SHP77 (cell line): ENCODE measurements around the gene AR.
"Not testable (repeated sequence)": the region's sequence is repeated elsewhere in the genome, so short reads cannot be mapped to it uniquely, and the experiment has no call there.

Source experiments
- DNase-seq, 2 experiments: peaks; one replicate each; lab custom pipeline; 2025; lab: John Stamatoyannopoulos, UW

AR gene

GRCh38 chrX:67568769-67569168, 24.9 kb downstream of the AR start:
- no peak for DNase-seq

DNA sequence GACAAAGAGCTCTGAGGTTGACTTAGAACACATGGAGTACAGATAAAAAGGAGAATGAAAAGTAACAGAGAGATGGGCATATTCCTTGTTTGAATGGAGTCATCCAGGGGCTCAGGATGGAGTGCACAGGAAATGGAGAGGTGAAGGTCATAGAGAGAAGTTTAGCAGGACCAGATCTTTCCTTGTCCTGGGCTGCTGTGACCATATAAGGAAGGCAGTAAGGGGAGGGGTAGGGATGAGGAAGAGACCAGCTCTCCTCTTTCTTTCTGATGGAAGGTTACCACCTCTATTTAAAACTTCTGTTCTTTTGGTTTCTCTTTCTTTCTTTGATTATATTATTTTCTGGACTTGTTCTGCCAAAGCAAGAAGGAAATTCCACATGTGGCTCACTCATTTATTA, 27.0 kb downstream of the AR start:
- DNase-seq, result no peak

DNA sequence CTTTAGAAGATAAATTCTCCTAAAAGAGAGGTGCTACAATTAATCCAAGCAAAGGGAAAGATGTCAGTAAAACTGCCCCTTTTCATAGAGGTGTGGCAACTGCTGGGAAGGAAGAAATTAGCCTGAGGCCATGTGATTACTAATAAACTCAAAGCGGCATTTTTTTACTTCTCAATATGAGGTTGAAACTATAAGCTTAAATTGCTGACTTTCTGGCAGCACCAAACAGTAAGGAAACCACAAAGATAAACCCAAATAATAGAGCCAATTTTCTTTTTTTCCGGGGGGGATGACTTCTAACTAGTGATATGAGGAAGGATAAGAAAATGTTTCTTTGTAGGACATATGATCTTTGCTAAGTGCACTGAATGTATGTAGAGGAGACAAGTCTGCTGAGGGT, 30.9 kb downstream of the AR start:
- no peak for DNase-seq

- DNase-seq, result no peak
Measured at GRCh38 chrX:67582436-67582835, 38.6 kb downstream of the AR start.

DNA sequence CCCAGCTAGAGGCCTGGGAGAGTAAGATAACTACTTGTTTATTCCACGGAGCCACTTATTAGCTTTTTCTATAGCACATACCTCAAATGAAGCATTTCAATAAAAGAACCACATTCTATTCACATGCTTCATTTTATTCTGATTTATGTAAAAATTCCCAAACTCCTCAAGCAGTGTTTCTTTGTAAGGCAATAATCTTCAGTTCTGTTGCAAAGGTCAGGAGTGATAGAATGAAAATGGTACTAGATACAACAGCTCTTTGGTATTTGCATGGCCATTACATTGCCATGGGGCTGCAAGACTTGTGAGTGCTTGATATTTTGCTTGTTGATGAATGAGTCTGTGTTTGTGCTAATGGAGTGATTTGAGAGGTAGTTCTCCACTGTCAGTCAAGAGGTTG, 39.4 kb downstream of the AR start:
- DNase-seq, result no peak

DNA sequence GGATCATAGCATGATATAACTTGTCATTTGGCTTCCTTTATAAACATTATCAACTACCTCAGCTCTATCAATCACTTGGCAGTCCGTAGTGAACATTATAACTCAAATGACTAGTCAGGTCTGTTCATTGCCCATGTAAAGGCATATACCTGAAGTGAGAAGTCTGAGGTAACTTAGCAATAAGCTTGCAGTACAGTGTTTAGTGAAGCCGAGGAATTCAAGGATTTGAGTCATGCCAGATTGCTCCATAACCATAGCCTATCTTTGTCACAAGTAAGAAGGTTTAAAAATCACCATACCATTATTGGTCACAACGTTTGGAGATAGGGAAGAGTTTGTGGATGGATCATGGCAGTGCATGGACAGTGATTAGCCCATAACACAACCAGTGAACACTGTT, 41.6 kb downstream of the AR start:
- DNase-seq, result no peak

GRCh38 chrX:67587946-67588624, 44.3 kb downstream of the AR start:
- no peak for DNase-seq

- DNase-seq, result no peak
Measured at GRCh38 chrX:67596839-67597790, 53.3 kb downstream of the AR start.

GRCh38 chrX:67599532-67599931, 55.7 kb downstream of the AR start:
- no peak for DNase-seq

GRCh38 chrX:67601771-67602170, 58.0 kb downstream of the AR start:
- no peak for DNase-seq

- DNase-seq, result no peak
Measured at GRCh38 chrX:67604979-67605703, 61.3 kb downstream of the AR start.

DNA sequence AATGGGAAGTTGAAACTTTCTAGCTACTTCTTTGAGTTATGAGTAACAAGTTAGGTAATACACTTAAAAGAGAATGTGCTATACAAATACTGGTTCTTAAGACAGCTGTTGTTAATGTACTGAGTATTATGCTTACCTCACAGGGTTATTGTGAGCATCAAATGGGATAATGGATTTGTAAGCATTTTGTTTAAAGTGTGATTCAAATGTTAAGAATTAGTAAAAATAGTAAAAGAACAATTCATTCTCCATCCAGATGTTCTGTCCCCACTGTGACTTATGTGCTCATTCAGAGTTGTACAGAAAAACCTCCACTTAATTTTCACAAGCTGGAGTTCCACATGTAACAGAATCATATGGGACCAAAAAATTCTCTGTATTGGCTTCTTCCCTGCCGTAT, 63.6 kb downstream of the AR start:
- no peak for DNase-seq

DNA sequence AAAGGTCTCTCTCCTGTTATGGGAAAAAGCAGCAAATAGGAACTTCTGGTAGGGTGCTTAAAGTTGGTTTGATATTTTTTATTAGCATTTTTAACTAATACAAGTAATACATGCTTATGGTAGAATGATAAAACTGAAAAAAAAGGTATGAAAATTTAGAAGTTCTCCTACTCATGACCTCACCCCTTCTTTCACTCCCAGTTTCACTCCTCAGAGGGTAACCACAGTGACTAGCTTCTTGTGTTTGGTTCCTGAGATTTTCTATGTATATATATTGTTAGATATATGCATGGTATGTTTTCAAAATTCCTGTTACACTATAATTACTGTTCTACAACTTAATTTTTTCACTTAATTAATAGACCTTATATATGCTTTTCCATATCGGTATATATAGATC, 66.5 kb downstream of the AR start:
- DNase-seq, result no peak

DNA sequence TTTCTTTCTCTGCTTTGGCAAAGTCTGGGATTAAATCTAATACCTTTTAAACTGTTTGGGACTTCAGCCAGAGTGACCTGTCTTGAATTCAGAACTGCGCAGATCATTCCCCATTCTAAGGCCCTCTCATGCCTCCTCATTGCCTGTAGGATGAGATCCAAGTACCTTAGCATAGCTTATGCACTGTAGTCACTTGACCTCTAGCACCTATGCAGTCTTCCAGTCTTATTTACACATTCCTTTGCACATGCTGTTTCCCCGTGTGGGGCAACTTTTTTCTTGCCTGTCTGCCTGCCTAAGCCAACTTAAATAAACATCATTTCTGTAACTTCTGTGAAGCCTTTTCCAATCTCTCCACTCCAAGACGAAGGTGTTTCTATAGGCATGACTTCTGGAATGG, 68.4 kb downstream of the AR start:
- DNase-seq, result no peak

DNA sequence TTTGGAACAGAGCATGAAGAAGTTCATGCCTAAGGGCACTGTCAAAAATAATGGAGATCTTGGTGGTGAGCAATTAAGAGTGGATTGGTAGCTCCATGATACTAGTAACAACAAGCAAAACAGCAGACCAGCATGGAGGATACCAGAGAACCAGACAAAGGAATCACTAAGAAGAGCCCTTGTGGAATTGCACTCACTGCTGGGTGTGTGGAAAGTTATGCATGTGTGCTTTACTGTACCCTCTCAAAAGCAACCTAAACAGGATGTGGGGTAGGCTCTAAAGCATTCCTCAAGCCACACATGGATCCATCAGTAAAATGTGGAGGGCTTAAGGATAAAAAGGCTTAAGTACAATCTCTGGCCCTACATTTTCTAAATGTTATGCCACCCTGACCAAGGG, 69.5 kb downstream of the AR start:
- no peak for DNase-seq

DNA sequence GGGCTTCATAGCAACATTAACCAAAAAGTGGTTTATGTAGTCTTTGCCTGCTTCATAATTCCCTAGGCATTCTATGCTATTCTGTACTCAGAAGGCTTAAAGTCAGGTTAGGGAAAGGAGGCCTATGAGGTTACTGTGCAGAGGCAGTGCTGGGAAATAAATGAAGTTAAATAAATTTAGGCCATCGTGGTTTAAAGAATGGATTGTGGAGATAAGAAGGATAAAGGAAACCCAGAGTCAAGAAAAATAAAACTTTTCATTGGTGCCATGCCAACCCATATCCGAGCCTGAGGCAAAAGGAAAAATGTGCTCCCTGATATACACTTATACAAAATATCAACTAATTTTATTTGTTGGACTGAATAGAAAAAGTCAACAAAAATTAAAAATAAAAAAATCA, 70.2 kb downstream of the AR start:
- DNase-seq, result no peak

DNA sequence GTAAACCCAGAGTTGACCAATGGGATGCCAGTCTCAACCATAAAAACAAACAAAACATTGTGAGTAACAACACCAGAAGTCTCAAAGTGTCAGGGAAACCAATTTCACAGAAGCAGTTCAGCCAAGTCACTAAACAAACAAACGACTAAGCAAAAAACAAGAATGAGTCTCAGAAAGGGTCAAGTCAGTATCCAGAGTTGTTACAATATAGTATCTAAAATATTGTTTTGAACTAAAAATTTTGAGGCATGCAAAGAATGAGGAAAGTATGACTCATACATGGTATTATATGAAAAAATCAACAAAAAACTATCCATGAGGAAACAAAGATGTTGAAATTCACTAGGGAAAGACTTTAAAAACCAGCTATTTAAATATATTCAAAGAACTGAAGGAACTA, 70.6 kb downstream of the AR start:
- DNase-seq, result no peak

DNA sequence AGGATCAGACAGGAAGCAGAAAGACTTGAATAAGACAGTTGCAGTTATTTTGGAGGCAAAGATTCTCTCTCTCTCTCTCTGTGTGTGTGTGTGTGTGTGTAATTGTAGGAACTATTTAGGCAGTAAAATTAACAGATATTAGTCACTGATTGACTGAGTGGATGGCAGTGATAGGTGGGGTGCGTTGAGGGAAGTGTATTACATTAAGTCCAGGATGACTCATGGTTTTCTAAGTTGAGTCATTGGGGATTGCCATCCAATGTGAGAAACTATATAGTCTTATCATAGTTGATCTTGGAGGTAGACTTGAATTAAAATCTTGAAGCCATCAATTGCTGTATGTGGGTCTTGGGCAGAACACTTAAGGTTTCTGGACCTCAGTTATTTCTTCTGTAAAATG, 75.4 kb downstream of the AR start:
- DNase-seq, result no peak

DNA sequence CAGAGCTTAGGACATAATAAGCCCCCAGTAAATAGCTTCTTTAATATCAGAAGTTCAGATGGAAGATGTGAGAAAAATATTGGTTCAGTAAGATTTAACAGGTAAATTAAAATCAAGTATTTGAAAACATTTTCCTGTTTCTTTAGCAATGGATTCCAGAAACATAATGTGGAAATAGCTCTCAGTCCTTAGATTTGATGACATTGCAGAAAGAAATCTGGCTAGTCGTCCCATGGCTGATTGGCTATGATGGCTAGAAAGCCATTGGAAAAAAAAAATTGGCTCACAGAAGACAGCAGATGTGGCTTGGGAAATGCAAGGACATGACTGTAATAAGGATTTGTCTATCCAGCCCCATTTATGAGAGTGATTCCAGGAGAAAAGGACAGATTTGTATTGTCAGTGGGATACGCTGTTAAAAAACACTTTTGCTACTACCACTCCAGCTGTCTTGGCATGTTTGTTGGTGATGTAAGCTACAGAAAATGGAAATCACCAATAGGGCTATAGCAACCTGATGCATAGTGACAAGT, 78.3 kb downstream of the AR start:
- no peak for DNase-seq

- DNase-seq, result no peak
Measured at GRCh38 chrX:67624325-67624724, 80.5 kb downstream of the AR start.

DNA sequence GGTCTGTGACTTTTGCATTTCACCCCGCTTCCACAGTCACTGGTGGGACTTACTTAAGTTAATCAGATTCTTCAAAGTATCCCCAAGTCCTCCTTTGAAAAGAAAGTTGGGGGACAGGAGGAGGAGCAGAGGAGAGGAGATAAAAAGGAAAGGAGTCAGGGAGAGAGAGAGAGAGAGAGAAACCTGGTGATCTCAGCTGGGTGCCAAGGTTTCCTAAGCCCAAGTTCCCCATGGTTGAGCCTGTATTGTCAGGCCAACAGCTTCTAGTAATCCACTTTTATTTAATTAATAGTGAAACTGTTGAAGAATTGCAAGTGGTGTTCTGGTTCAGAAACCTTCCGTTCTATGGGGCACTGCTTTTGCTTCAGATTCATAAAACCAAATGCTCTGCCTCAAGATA, 91.6 kb downstream of the AR start:
- DNase-seq, result no peak

DNA sequence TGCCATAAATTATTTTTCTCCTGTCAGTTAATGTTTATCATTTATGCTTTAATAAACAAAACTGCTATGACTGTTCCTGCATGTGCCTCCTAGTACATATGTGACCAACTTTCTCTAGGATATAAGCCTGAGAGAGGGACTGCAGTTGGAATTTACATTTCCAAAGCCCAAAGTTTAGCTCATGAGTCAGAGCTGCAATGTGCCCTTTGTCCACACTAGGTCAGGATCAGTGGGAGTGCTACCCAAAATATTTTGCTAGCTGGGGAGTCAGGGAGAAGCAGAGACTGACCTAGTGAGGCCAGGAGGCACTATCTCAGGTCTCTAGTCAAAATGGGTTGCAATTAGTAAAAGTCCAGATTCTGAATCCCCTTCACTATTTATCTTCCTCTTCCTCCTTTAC, 92.7 kb downstream of the AR start:
- DNase-seq, result no peak

GRCh38 chrX:67637293-67637692, 93.5 kb downstream of the AR start:
- not testable (repeated sequence) for DNase-seq
